HEK293T (cell line): Measurements from ENCODE around the gene VTI1A.

ENCODE experiments used
- BHLHE40 ChIP-seq: fragments of 450-650 bp; IDR thresholded peaks from 2 replicates; pipeline ENCODE4 v1.6.1; 2016; ENCODE audit warnings: mild to moderate bottlenecking, moderate library complexity, borderline replicate concordance
- FOXA1 ChIP-seq: fragments of 450-650 bp; IDR thresholded peaks from 2 replicates; pipeline ENCODE4 v1.6.1; 2016; ENCODE audit warnings: mild to moderate bottlenecking
- FOXK2 ChIP-seq: fragments of 450-650 bp; IDR thresholded peaks from 2 replicates; pipeline ENCODE4 v1.6.1; 2016; ENCODE audit warnings: mild to moderate bottlenecking
- FOXM1 ChIP-seq: fragments of 450-650 bp; IDR thresholded peaks from 2 replicates; pipeline ENCODE4 v1.6.1; 2017; ENCODE audit warnings: mild to moderate bottlenecking, borderline replicate concordance
- HDGF ChIP-seq: fragments of 450-650 bp; IDR thresholded peaks from 2 replicates; pipeline ENCODE4 v1.6.1; 2017; ENCODE audit warnings: antibody characterized with exemption, borderline replicate concordance
- LEF1 ChIP-seq: fragments of 450-650 bp; IDR thresholded peaks from 2 replicates; pipeline ENCODE4 v1.6.1; 2017; ENCODE audit warnings: mild to moderate bottlenecking, borderline replicate concordance
- SP1 ChIP-seq: fragments of 450-650 bp; IDR thresholded peaks from 2 replicates; pipeline ENCODE4 v1.6.1; 2017
- SUZ12 ChIP-seq: fragments of 450-650 bp; IDR thresholded peaks from 2 replicates; pipeline ENCODE4 v1.6.1; 2016; ENCODE audit warnings: mild to moderate bottlenecking
- TARDBP ChIP-seq: fragments of 450-650 bp; IDR thresholded peaks from 2 replicates; pipeline ENCODE4 v1.6.1; 2016

DNA sequence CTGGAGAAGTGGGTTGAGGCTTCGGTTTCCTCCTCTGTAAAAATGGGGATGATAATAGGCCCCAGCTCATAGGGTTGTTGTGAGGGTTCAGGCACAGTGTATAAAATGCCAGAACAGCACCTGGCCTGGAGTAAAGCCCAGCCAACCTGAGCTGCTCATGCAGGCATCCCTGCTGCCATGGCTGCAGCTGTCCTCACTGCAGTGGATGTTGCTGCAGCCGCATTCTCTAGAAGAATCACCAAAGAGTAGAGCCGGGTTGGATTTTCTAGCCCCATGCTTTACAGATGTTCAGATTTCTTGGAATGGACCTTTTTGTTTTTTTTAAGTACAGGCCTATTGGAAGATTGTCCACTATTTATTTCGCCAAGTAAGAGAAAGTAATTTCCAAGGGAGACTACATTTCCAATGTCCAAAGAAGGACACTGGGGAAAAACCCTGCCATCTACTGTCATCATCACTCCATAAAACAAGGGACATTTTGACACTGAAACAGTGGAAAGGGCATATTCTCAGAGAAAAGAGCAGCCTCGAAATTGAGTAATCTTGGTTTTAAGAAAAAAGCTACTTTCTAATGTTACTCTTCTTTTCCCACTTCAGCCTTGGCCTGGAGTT is 355.5 kb downstream of the VTI1A start:
- no peak for TF ChIP-seq FOXM1
- no peak for TF ChIP-seq HDGF
- no peak for TF ChIP-seq SUZ12
- TF ChIP-seq BHLHE40, result no peak
- TF ChIP-seq SP1, result no peak
- no peak for TF ChIP-seq TARDBP
- TF ChIP-seq FOXK2, result no peak
- no peak for TF ChIP-seq LEF1
- TF ChIP-seq FOXA1, result no peak
